GM12878 (cell line): ENCODE data around the gene TARBP1. TPM values are rescaled to one million over a fixed set of nuclear protein-coding genes. Genes with fewer than 3 reads are reported as not detected.

Experiments used
- ATAC-seq: fragments of 200-7000 bp; cut with Tn5 transposase; 3 replicates; pipeline ENCODE4 v1.9.1; 2020; ENCODE audit warnings: mild to moderate bottlenecking, moderate library complexity
- BruUV-seq: library from RNA; stranded (reverse); fragments of 400-500 nt; replicated peaks from 2 replicates; lab custom pipeline; 2021; lab: Mats Ljungman, UMichigan
- CTCF ChIA-PET: fragments of 300-600 bp; sonication (Branson Sonifier 250); formaldehyde crosslinking; extraction: SDS; loops from one replicate; lab custom pipeline; 2021; ENCODE audit warnings: inconsistent platforms; lab: Yijun Ruan, JAX
- POLR2A ChIA-PET: fragments of 350-600 bp; formaldehyde crosslinking; extraction: SDS; loops from one replicate; lab custom pipeline; 2021; ENCODE audit warnings: inconsistent platforms; lab: Charles Lee
- RAD21 ChIA-PET: fragments of 300-600 bp; sonication (Branson Sonifier 250); formaldehyde crosslinking; loops from one replicate; lab custom pipeline; 2023; ENCODE audit warnings: antibody characterized with exemption; ENCODE audit not compliant: unreplicated experiment; lab: Charles Lee
- SMC1A ChIA-PET: fragments of 300-600 bp; sonication (Branson Sonifier 250); formaldehyde crosslinking; loops from one replicate; lab custom pipeline; 2023; ENCODE audit not compliant: unreplicated experiment, uncharacterized antibody; lab: Charles Lee
- DNase-seq: peaks from one replicate; pipeline ENCODE4 v3.0.0-alpha.2; 2011; ENCODE audit warnings: low read depth, low spot score
- FAIRE-seq: peaks from 3 replicates; lab custom pipeline; 2011; peaks lifted over from hg19 to GRCh38; lab: Jason Lieb, UNC
- H2AFZ ChIP-seq: 2 replicates; pipeline ENCODE4 v1.6.0; 2011; ENCODE audit warnings: low read depth, low read length, control low read depth; ENCODE audit not compliant: control insufficient read depth
- H3K27ac ChIP-seq: 2 replicates; pipeline ENCODE4 v1.5.1; 2011; ENCODE audit warnings: control low read depth; ENCODE audit not compliant: control insufficient read depth, insufficient read depth
- H3K27me3 ChIP-seq, 2 experiments: replicated peaks in 1 of 2; 2 replicates each; pipeline versions ENCODE4 v1.6.0 to v1.6.1; 2011; ENCODE audit warnings: low read length in 1 of 2; ENCODE audit not compliant: control insufficient read depth in 2 of 2, insufficient read depth in 2 of 2
- H3K36me3 ChIP-seq, 2 experiments: 2 replicates each; pipeline ENCODE4 v1.5.1; 2011; ENCODE audit warnings: low read length in 1 of 2; ENCODE audit not compliant: control insufficient read depth in 2 of 2, insufficient read depth in 2 of 2
- H3K4me1 ChIP-seq: 2 replicates; pipeline ENCODE4 v1.6.1; 2011; ENCODE audit warnings: mild to moderate bottlenecking, low read length, moderate library complexity, mixed read lengths; ENCODE audit not compliant: control insufficient read depth, insufficient read depth
- H3K4me2 ChIP-seq: 2 replicates; pipeline ENCODE4 v1.6.0; 2011; ENCODE audit warnings: control low read depth; ENCODE audit not compliant: control insufficient read depth, insufficient read depth
- H3K4me3 ChIP-seq: fragments of 200-600 bp; sonication (generic); 2 replicates; pipeline ENCODE4 v1.5.1; 2016
- H3K79me2 ChIP-seq: 2 replicates; pipeline ENCODE4 v1.6.0; 2011; ENCODE audit warnings: low read length; ENCODE audit not compliant: control insufficient read depth, insufficient read depth
- H3K9ac ChIP-seq: 2 replicates; pipeline ENCODE4 v1.8.0; 2011; ENCODE audit warnings: low read length, control low read depth, mixed read lengths; ENCODE audit not compliant: control insufficient read depth, insufficient read depth
- H3K9me3 ChIP-seq: replicated peaks from 3 replicates; pipeline ENCODE4 v1.5.1; 2011; ENCODE audit warnings: mild to moderate bottlenecking, low read length; ENCODE audit not compliant: control insufficient read depth, insufficient read depth
- H4K20me1 ChIP-seq: 2 replicates; pipeline ENCODE4 v1.6.0; 2011; ENCODE audit not compliant: control insufficient read depth, insufficient read depth
- IRF3 ChIP-seq: fragments of 450-650 bp; IDR thresholded peaks from 2 replicates; pipeline ENCODE4 v1.6.1; 2014; ENCODE audit warnings: mild to moderate bottlenecking
- STAT1 ChIP-seq: fragments of 450-650 bp; conservative IDR thresholded peaks from 2 replicates; pipeline ENCODE4 v1.6.1; 2014; ENCODE audit warnings: antibody characterized with exemption, mild to moderate bottlenecking
- ZBTB33 ChIP-seq: fragments of 450-650 bp; IDR thresholded peaks from 2 replicates; pipeline ENCODE4 v1.6.1; 2017; ENCODE audit warnings: mild to moderate bottlenecking
- ZNF622 ChIP-seq: fragments of 450-650 bp; IDR thresholded peaks from 2 replicates; pipeline ENCODE4 v1.6.1; 2017; ENCODE audit warnings: mild to moderate bottlenecking, inconsistent platforms
- WGBS: methylation state at CpG from one replicate; pipeline ENCODE4 v1.1.6; 2016; ENCODE audit warnings: low lambda C conversion rate; ENCODE audit not compliant: insufficient replicate concordance, insufficient coverage; ENCODE audit errors: missing lambda C conversion rate; 5-methylcytosine and 5-hydroxymethylcytosine counted together
- in situ Hi-C: fragments of 300-500 bp; cut with MboI; formaldehyde crosslinking; loops from 9 replicates; pipeline ENCODE4 v1.14.3; 2018; ENCODE audit warnings: mixed read lengths
- intact Hi-C: fragments of 100-400 bp; cut with micrococcal nuclease; formaldehyde crosslinking; loops from one replicate; pipeline ENCODE4 v1.14.2; 2022; ENCODE audit not compliant: unreplicated experiment
- polyA plus RNA-seq, 11 experiments: library from polyadenylated mRNA; depleted of rRNA in 4 of 11; unstranded in 6 of 11; stranded (reverse) in 5 of 11; fragments of >200 nt; fragmentation: Nextera tagmentation in 4 of 11; fragmentation: Illumina TruSeq in 1 of 11; extraction: Ambion mirVana in 4 of 11; extraction: Trizol in 1 of 11; gene quantifications; 1 replicate in 1 of 11; 2 replicates in 10 of 11; pipeline versions ENCODE4 v1.2.1 to v1.2.3, GENCODE V29; 2011 to 2016; ENCODE audit warnings: inconsistent platforms in 2 of 11, missing spikeins in 2 of 11, low read depth in 1 of 11
- total RNA-seq, 4 experiments: library from RNA; depleted of rRNA in 3 of 4; stranded (reverse); fragments of >200 nt in 3 of 4; fragmentation: Illumina TruSeq in 1 of 4; extraction: Trizol in 1 of 4; gene quantifications; 2 replicates each; pipeline versions ENCODE4 v1.2.1 to v1.2.3, GENCODE V29; 2013 to 2021

TARBP1 gene
- total and polyA plus RNA-seq, 10 of the 15 experiments (the other 5 are each of a cell fraction or from before 2014, with no cell fraction given): 10.8 to 94.4 (median 35.3) TPM

GRCh38 chr1:234369784-234370183, 109.2 kb downstream of the TARBP1 start:
- FAIRE-seq: no peak

More at GRCh38 chr1:234369784-234370183, 109.2 kb downstream of the TARBP1 start:
- ATAC-seq: no peak
- H3K4me1 ChIP-seq: peaks cover 2% of the 10 kb centered on the region; the same call in 1 of the 2 replicates
- RAD21 ChIA-PET: interaction anchor here (1.2 kb wide), 2 partner anchors 15 to 45 kb away, joined by 3 read pairs; no protein-coding TSS in a partner anchor
- no peak for TF ChIP-seq IRF3
- no peak for TF ChIP-seq ZNF622
- no peak for TF ChIP-seq STAT1
- TF ChIP-seq ZBTB33: no peak
- TF ChIP-seq, all 136 proteins: peak for 0
- ChIA-PET POLR2A (interaction anchor here (0.7 to 1.0 kb wide), 2 partner anchors 14 to 1081 kb away, joined by 3 to 5 read pairs; no protein-coding TSS in a partner anchor), CTCF (no interaction called here), SMC1A (interaction anchor here (1.4 kb wide), 1 partner anchor 14 kb away, joined by 3 read pairs; no protein-coding TSS in a partner anchor)
- no peak overlapping the region for H3K4me3 ChIP-seq
- no peak for DNase-seq
- in situ Hi-C loops: no loop called here
- peaks cover 23% of the 10 kb centered on the region for H3K79me2 ChIP-seq
- no peaks in the 10 kb centered on the region for H3K9me3 ChIP-seq
- H3K27ac ChIP-seq: no peak overlapping the region
- H3K36me3 ChIP-seq: no peaks in the 10 kb centered on the region
- H3K4me2 ChIP-seq: no peak overlapping the region
- H4K20me1 ChIP-seq: no peaks in the 10 kb centered on the region
- intact Hi-C loops: loop anchor here (10.0 kb wide), 1 partner anchor 235 kb away; no protein-coding TSS in a partner anchor
- no TSS peak for BruUV-seq
- H2AFZ ChIP-seq: no peak overlapping the region
- H3K27me3 ChIP-seq: no peaks in the 10 kb centered on the region; a peak in 1 of 4 replicates
- no peak overlapping the region for H3K9ac ChIP-seq
- 54% methylated on average over 1 of the region's 1 CpG for WGBS
